Muscle of leg (tissue), 11 donors: ENCODE data around the gene UGT1A1. TPM values are rescaled to one million over a fixed set of nuclear protein-coding genes. Genes with fewer than 3 reads are reported as not detected.

ENCODE experiments used
- DNase-seq: peaks from one replicate; pipeline ENCODE4 v3.0.0; 2013
- H3K27ac ChIP-seq: one replicate; pipeline ENCODE4 v1.5.1; 2013; ENCODE audit warnings: mild to moderate bottlenecking, low read length, control low read depth
- H3K27me3 ChIP-seq: one replicate; pipeline ENCODE4 v1.6.1; 2013; ENCODE audit warnings: low read length; ENCODE audit not compliant: control insufficient read depth, insufficient read depth
- H3K36me3 ChIP-seq: one replicate; pipeline ENCODE4 v1.6.1; 2013; ENCODE audit warnings: low read length; ENCODE audit not compliant: control insufficient read depth, insufficient read depth
- H3K4me1 ChIP-seq: one replicate; pipeline ENCODE4 v1.6.1; 2013; ENCODE audit warnings: low read length; ENCODE audit not compliant: control insufficient read depth, insufficient read depth
- H3K4me3 ChIP-seq: one replicate; pipeline ENCODE4 v1.5.1; 2013; ENCODE audit warnings: low read length, control low read depth
- H3K9me3 ChIP-seq: replicated peaks from 2 replicates; pipeline ENCODE4 v1.6.1; 2013; ENCODE audit warnings: low read depth, low read length; ENCODE audit not compliant: control insufficient read depth
- WGBS: methylation state at CpG from one replicate; pipeline ENCODE4 v1.1.5; 2013; ENCODE audit warnings: missing lambda C conversion rate; ENCODE audit not compliant: insufficient coverage; 5-methylcytosine and 5-hydroxymethylcytosine counted together
- polyA plus RNA-seq, 8 donors: library from polyadenylated mRNA; unstranded; fragments of 120-200 nt; gene quantifications; one replicate each; pipeline versions ENCODE4 v1.2.1 to v1.2.3, GENCODE V29; 2013; ENCODE audit warnings: inconsistent platforms in 1 of 8, low replicate concordance in 1 of 8; ENCODE audit not compliant: insufficient read length in 8 of 8, insufficient read depth in 1 of 8
- total RNA-seq: library from RNA; stranded (reverse); fragments of 120-200 nt; gene quantifications from one replicate; pipeline ENCODE4 v1.2.4, GENCODE V29; 2013

The UGT1A1 gene
- total and polyA plus RNA-seq, 9 donors: 0.04 to 0.10 (median 0.08) TPM; not detected in 5

DNA sequence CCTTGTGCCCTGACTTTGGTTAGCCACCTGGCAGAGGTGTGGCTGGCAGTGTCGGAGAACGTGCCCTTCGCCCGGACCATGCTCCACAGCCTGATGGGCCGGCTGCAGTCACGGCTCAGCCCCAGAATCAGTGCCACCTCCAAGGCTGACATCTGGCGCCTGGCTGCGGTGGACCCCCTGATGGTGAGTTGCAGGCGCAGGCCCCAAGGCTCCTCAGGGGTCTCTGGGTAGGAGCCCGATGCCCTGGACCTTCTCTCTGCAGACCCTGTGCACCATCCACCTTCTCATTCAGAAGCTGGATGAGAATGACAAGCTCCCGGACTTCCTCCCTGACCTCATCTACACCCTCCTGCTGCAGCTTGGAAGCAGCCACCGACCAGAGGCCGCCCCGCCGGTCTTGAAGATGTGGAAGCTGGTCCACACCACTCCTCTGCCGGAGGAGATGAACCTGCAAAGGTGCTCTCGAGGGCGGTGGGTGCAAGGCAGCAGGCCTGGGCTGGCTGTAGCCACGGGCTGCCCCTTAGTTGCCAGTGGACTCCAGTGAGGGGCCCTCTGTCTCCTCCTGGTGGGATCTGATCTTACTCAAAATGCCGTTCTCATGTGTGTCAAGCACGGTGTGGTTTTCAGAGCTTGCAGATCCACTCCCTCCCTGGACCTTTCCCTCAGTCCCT lies 62.2 kb downstream of the UGT1A1 start:
- H3K27ac ChIP-seq: no peak overlapping the region
- no peaks in the 10 kb centered on the region for H3K4me1 ChIP-seq
- 88% methylated on average over 17 of the region's 21 CpGs for WGBS
- H3K4me3 ChIP-seq: no peak overlapping the region
- no peak for DNase-seq
- no peaks in the 10 kb centered on the region for H3K27me3 ChIP-seq
- no peaks in the 10 kb centered on the region for H3K36me3 ChIP-seq
- H3K9me3 ChIP-seq: no peaks in the 10 kb centered on the region

Other genes with a start within 250 kb of the UGT1A1 start
- 22.5 TPM for gene USP40, start 193.5 kb upstream of the UGT1A1 start, total RNA-seq
- gene USP40, start 193.5 kb upstream of the UGT1A1 start, polyA plus RNA-seq: 10 to 100 TPM; 18.0 to 30.2 (median 21.9) TPM
- gene UGT1A8, start 142.6 kb upstream of the UGT1A1 start, total RNA-seq: not detected
- not detected for gene UGT1A8, start 142.6 kb upstream of the UGT1A1 start, polyA plus RNA-seq
- not detected for gene UGT1A10, start 123.8 kb upstream of the UGT1A1 start, total RNA-seq
- not detected for gene UGT1A10, start 123.8 kb upstream of the UGT1A1 start, polyA plus RNA-seq
- gene UGT1A9, start 88.4 kb upstream of the UGT1A1 start, total RNA-seq: not detected
- not detected for gene UGT1A9, start 88.4 kb upstream of the UGT1A1 start, polyA plus RNA-seq
- not detected for gene UGT1A7, start 78.4 kb upstream of the UGT1A1 start, total RNA-seq
- gene UGT1A7, start 78.4 kb upstream of the UGT1A1 start, polyA plus RNA-seq: under 1 TPM in 1 of 8 donors, not detected in 7; 0.13 TPM
- not detected for gene UGT1A6, start 67.4 kb upstream of the UGT1A1 start, total RNA-seq
- under 1 TPM in 1 of 8 donors, not detected in 7; 0.16 TPM for gene UGT1A6, start 67.4 kb upstream of the UGT1A1 start, polyA plus RNA-seq
- gene UGT1A5, start 47.4 kb upstream of the UGT1A1 start, total RNA-seq: not detected
- gene UGT1A5, start 47.4 kb upstream of the UGT1A1 start, polyA plus RNA-seq: not detected
- not detected for gene UGT1A4, start 41.5 kb upstream of the UGT1A1 start, total RNA-seq
- gene UGT1A4, start 41.5 kb upstream of the UGT1A1 start, polyA plus RNA-seq: not detected
- not detected for gene UGT1A3, start 31.2 kb upstream of the UGT1A1 start, total RNA-seq
- gene UGT1A3, start 31.2 kb upstream of the UGT1A1 start, polyA plus RNA-seq: not detected
- gene MROH2A, start 18.1 kb downstream of the UGT1A1 start, total RNA-seq: not detected
- gene MROH2A, start 18.1 kb downstream of the UGT1A1 start, polyA plus RNA-seq: not detected
- 6.2 TPM for gene HJURP, start 94.3 kb downstream of the UGT1A1 start, total RNA-seq
- 10 to 100 TPM in 7 of 8 donors, 1 to 10 TPM in 1; 8.6 to 15.3 (median 12.2) TPM for gene HJURP, start 94.3 kb downstream of the UGT1A1 start, polyA plus RNA-seq
- not detected for gene TRPM8, start 157.1 kb downstream of the UGT1A1 start, total RNA-seq
- under 1 TPM in 4 of 8 donors, not detected in 4; 0.17 to 0.30 (median 0.25) TPM for gene TRPM8, start 157.1 kb downstream of the UGT1A1 start, polyA plus RNA-seq